H1 (cell line): ENCODE measurements around the gene RAD51B. TPM values are rescaled to one million over a fixed set of nuclear protein-coding genes. Genes with fewer than 3 reads are reported as not detected.

Source experiments
- CTCF ChIA-PET: fragments of 300-600 bp; sonication (Branson Sonifier 250); formaldehyde crosslinking; loops from one replicate; lab custom pipeline; 2021; ENCODE audit not compliant: partially characterized antibody; lab: Charles Lee
- POLR2A ChIA-PET: fragments of 300-600 bp; sonication (Branson Sonifier 250); formaldehyde crosslinking; loops from one replicate; lab custom pipeline; 2021; ENCODE audit warnings: inconsistent platforms; ENCODE audit not compliant: partially characterized antibody; lab: Charles Lee
- DNase-seq, 2 experiments: peaks; one replicate each; pipeline versions ENCODE4 v3.0.0 to v3.0.0-alpha.2; 2010 to 2022; ENCODE audit warnings: low spot score in 2 of 2, low read depth in 1 of 2, mixed read lengths in 1 of 2
- FAIRE-seq: peaks from 2 replicates; lab custom pipeline; 2011; peaks lifted over from hg19 to GRCh38; lab: Jason Lieb, UNC
- H2AFZ ChIP-seq: 2 replicates; pipeline ENCODE4 v1.8.1; 2012; ENCODE audit warnings: low read length, inconsistent platforms
- H2AK5ac ChIP-seq: 2 replicates; pipeline ENCODE4 v1.6.1; 2013; ENCODE audit warnings: low read depth, low read length
- H2BK120ac ChIP-seq: replicated peaks from 2 replicates; pipeline ENCODE3; 2013; ENCODE audit warnings: low read depth, low read length, inconsistent platforms
- H2BK12ac ChIP-seq: 2 replicates; pipeline ENCODE4 v1.6.1; 2013; ENCODE audit warnings: low read depth, low read length
- H2BK15ac ChIP-seq: 2 replicates; pipeline ENCODE4 v1.6.1; 2013; ENCODE audit warnings: low read length
- H2BK20ac ChIP-seq: 2 replicates; pipeline ENCODE4 v1.6.1; 2013; ENCODE audit warnings: low read length
- H2BK5ac ChIP-seq: 2 replicates; pipeline ENCODE4 v1.6.1; 2013; ENCODE audit warnings: low read depth, low read length
- H3K14ac ChIP-seq: 2 replicates; pipeline ENCODE4 v1.6.1; 2013; ENCODE audit warnings: inconsistent platforms; ENCODE audit not compliant: insufficient read length
- H3K18ac ChIP-seq: 2 replicates; pipeline ENCODE4 v1.6.1; 2013; ENCODE audit warnings: low read length; ENCODE audit errors: extremely low read depth
- H3K23ac ChIP-seq: 2 replicates; pipeline ENCODE4 v1.6.1; 2013; ENCODE audit warnings: inconsistent platforms; ENCODE audit not compliant: insufficient read length
- H3K23me2 ChIP-seq: 2 replicates; pipeline ENCODE4 v1.6.1; 2013; ENCODE audit warnings: low read depth, low read length
- H3K27ac ChIP-seq: 2 replicates; pipeline ENCODE4 v1.6.1; 2011; ENCODE audit warnings: low read depth, low read length, inconsistent platforms
- H3K27me3 ChIP-seq, 4 experiments: replicated peaks in 1 of 4; 1 replicate in 1 of 4; 2 replicates in 3 of 4; pipeline versions ENCODE4 v1.6.1 to v1.8.1; 2011 to 2013; ENCODE audit warnings: low read length in 3 of 4, mild to moderate bottlenecking in 3 of 4, inconsistent platforms in 2 of 4, mixed read lengths in 2 of 4, moderate library complexity in 1 of 4; ENCODE audit not compliant: control insufficient read depth in 3 of 4, insufficient read depth in 3 of 4; ENCODE audit errors: extremely low read depth in 1 of 4
- H3K36me3 ChIP-seq, 4 experiments: 2 replicates each; pipeline versions ENCODE4 v1.6.1 to v1.8.1; 2011 to 2013; ENCODE audit warnings: mild to moderate bottlenecking in 4 of 4, low read length in 3 of 4, moderate library complexity in 2 of 4, control low read depth in 1 of 4, inconsistent platforms in 1 of 4; ENCODE audit not compliant: insufficient read depth in 4 of 4, control insufficient read depth in 2 of 4
- H3K4ac ChIP-seq: replicated peaks from 2 replicates; pipeline ENCODE3; 2013; ENCODE audit warnings: low read length, low read depth, mixed read lengths, inconsistent platforms; ENCODE audit not compliant: insufficient read length
- H3K4me1 ChIP-seq, 4 experiments: replicated peaks in 1 of 4; 1 replicate in 1 of 4; 2 replicates in 3 of 4; pipeline versions ENCODE4 v1.6.1 to v1.8.1; 2011 to 2013; ENCODE audit warnings: low read length in 3 of 4, inconsistent platforms in 2 of 4, mixed read lengths in 1 of 4; ENCODE audit not compliant: insufficient read depth in 4 of 4, control insufficient read depth in 3 of 4
- H3K4me2 ChIP-seq, 2 experiments: 2 replicates each; pipeline versions ENCODE4 v1.6.1 to v1.8.1; 2011 to 2013; ENCODE audit warnings: low read depth in 2 of 2, low read length in 2 of 2, control low read depth in 1 of 2, inconsistent platforms in 1 of 2, mild to moderate bottlenecking in 1 of 2; ENCODE audit not compliant: insufficient read depth in 1 of 2
- H3K4me3 ChIP-seq, 4 experiments: fragments of 200-600, 300-600 bp in 1 of 4; sonication (generic), shearing (Covaris generic), sonication (Bioruptor Twin) in 1 of 4; 2 replicates each; pipeline versions ENCODE4 v1.5.1 to v1.8.1; 2011 to 2016; ENCODE audit warnings: low read length in 4 of 4, low read depth in 3 of 4, control low read depth in 2 of 4, inconsistent platforms in 2 of 4, mild to moderate bottlenecking in 2 of 4, mixed read lengths in 1 of 4, moderate library complexity in 1 of 4; ENCODE audit not compliant: insufficient read depth in 2 of 4; ENCODE audit errors: extremely low read depth in 1 of 4
- H3K56ac ChIP-seq: replicated peaks from 2 replicates; pipeline ENCODE3; 2013; ENCODE audit warnings: low read depth, mild to moderate bottlenecking, mixed read lengths, low read length, inconsistent platforms; ENCODE audit not compliant: insufficient read length
- H3K79me1 ChIP-seq: 2 replicates; pipeline ENCODE4 v1.6.1; 2013; ENCODE audit warnings: low read depth, low read length, control low read depth
- H3K79me2 ChIP-seq, 2 experiments: 2 replicates each; pipeline versions ENCODE4 v1.6.1 to v1.8.1; 2012 to 2013; ENCODE audit warnings: low read length in 2 of 2, mild to moderate bottlenecking in 2 of 2, inconsistent platforms in 1 of 2; ENCODE audit not compliant: insufficient read depth in 2 of 2, control insufficient read depth in 1 of 2
- H3K9ac ChIP-seq, 4 experiments: replicated peaks in 1 of 4; 1 replicate in 1 of 4; 2 replicates in 3 of 4; pipeline versions ENCODE4 v1.6.1 to v1.8.1; 2011 to 2013; ENCODE audit warnings: low read depth in 3 of 4, low read length in 3 of 4, control low read depth in 2 of 4, mild to moderate bottlenecking in 2 of 4, moderate library complexity in 2 of 4, inconsistent platforms in 1 of 4; ENCODE audit errors: extremely low read depth in 1 of 4
- H3K9me3 ChIP-seq, 2 experiments: 2 replicates each; pipeline versions ENCODE4 v1.6.1 to v1.8.1; 2012 to 2013; ENCODE audit warnings: mild to moderate bottlenecking in 2 of 2, moderate library complexity in 2 of 2, control low read depth in 1 of 2, inconsistent platforms in 1 of 2, low read depth in 1 of 2, low read length in 1 of 2, mixed read lengths in 1 of 2; ENCODE audit not compliant: insufficient read depth in 2 of 2
- H4K20me1 ChIP-seq, 2 experiments: replicated peaks in 1 of 2; 2 replicates each; pipeline versions ENCODE3 to v1.8.1; 2011 to 2013; ENCODE audit warnings: inconsistent platforms in 2 of 2, low read length in 2 of 2, mild to moderate bottlenecking in 1 of 2; ENCODE audit not compliant: insufficient read depth in 2 of 2, control insufficient read depth in 1 of 2
- H4K5ac ChIP-seq: 2 replicates; pipeline ENCODE4 v1.6.1; 2013; ENCODE audit warnings: low read length, low read depth, mixed read lengths, inconsistent platforms; ENCODE audit not compliant: insufficient read length
- H4K8ac ChIP-seq: 2 replicates; pipeline ENCODE4 v1.8.0; 2013; ENCODE audit warnings: mild to moderate bottlenecking, moderate library complexity, low read length, inconsistent platforms; ENCODE audit not compliant: insufficient read depth; ENCODE audit errors: extremely low read depth
- H4K91ac ChIP-seq: replicated peaks from 2 replicates; pipeline ENCODE3; 2013; ENCODE audit warnings: low read length, mixed read lengths, inconsistent platforms; ENCODE audit not compliant: insufficient read length
- CHD2 ChIP-seq: IDR thresholded peaks from 2 replicates; pipeline ENCODE4 v1.6.1; 2012; ENCODE audit warnings: low read length, improper control_type of control experiment
- WGBS, 2 experiments: shearing (Covaris generic) in 1 of 2; methylation state at CpG; one replicate each; pipeline versions ENCODE4 v1.1.6 to v1.1.7; 2013 to 2015; ENCODE audit warnings: low lambda C conversion rate in 2 of 2, mixed read lengths in 2 of 2, inconsistent platforms in 1 of 2, low coverage in 1 of 2, missing lambda C conversion rate in 1 of 2; ENCODE audit not compliant: insufficient replicate concordance in 2 of 2, insufficient coverage in 1 of 2, insufficient read length in 1 of 2; ENCODE audit errors: extremely low coverage in 1 of 2, missing lambda C conversion rate in 1 of 2; 5-methylcytosine and 5-hydroxymethylcytosine counted together
- polyA plus RNA-seq, 7 experiments: library from polyadenylated mRNA; depleted of rRNA in 3 of 7; stranded (reverse) in 5 of 7; unstranded in 2 of 7; fragments of >200 nt in 5 of 7; fragments of 200-250 nt in 2 of 7; gene quantifications; 1 replicate in 5 of 7; 2 replicates in 1 of 7; 4 replicates in 1 of 7; pipeline versions ENCODE4 v1.2.1 to v1.2.3, GENCODE V29; 2011 to 2013; ENCODE audit warnings: missing spikeins in 2 of 7, mixed read lengths in 2 of 7
- total RNA-seq: library from RNA; stranded (reverse); fragmentation: NEBNext Ultra II Directional; extraction: Animal tissue kit (Norgen Biotek cat#: 25700); gene quantifications from 2 replicates; pipeline ENCODE4 v1.2.1, GENCODE V29; 2021

Gene RAD51B
- total and polyA plus RNA-seq, 2 of the 8 experiments (the other 6 are each of a cell fraction or from before 2014, with no cell fraction given), result 3.9 to 14.9 TPM

- Histone ChIP-seq H4K91ac (peak overlapping the region; percentile 31), H3K36me3 (no peaks in the 10 kb centered on the region), H4K5ac (no peak overlapping the region), H2BK120ac (peak overlapping the region; percentile 58), H3K79me2 (no peaks in the 10 kb centered on the region), H3K9ac (no peak overlapping the region), H3K27ac (0 out of 2 replicates have a peak overlapping the region, but pooled peaks have one; percentile 43), H3K23ac (no peak overlapping the region), H2BK15ac (0 out of 2 replicates have a peak overlapping the region, but pooled peaks have one; percentile 90), H3K4me3 (no peak overlapping the region), H3K23me2 (no peaks in the 10 kb centered on the region), H4K8ac (no peak overlapping the region), H2BK5ac (no peak overlapping the region), H3K27me3 (no peaks in the 10 kb centered on the region), H2AK5ac (no peak overlapping the region), H3K14ac (no peak overlapping the region), H2AFZ (no peak overlapping the region), H3K4ac (no peak overlapping the region), H4K20me1 (no peaks in the 10 kb centered on the region), H3K9me3 (no peaks in the 10 kb centered on the region), H3K18ac (no peak overlapping the region), H3K79me1 (no peaks in the 10 kb centered on the region), H2BK20ac (no peak overlapping the region), H3K4me1 (peaks cover 4 to 15% (median 6%) of the 10 kb centered on the region in 4 experiments; a peak in 6 of 7 replicates), H3K4me2 (no peak overlapping the region; a peak in 1 of 4 replicates), H2BK12ac (0 out of 2 replicates have a peak overlapping the region, but pooled peaks have one; percentile 28), H3K56ac (no peak overlapping the region)
- ChIA-PET CTCF (interaction anchor here (0.9 kb wide), 1 partner anchor 91 kb away, joined by 3 read pairs; no protein-coding TSS in a partner anchor), POLR2A (interaction anchor here (1.5 kb wide), 1 partner anchor 8 kb away, joined by 7 read pairs; no protein-coding TSS in a partner anchor)
- no peak for TF ChIP-seq CHD2
- FAIRE-seq (no peak), DNase-seq (no peak)
- 89% methylated on average over 11 of the region's 11 CpGs; no CpG with 5 or more reads in 1 of the 2 experiments for WGBS, 2 experiments
Measured at GRCh38 chr14:68283378-68284123, 464.0 kb downstream of the RAD51B start.
